Fibroblast of villous mesenchyme (primary cell): ENCODE data around the gene RAB8B. TPM values are rescaled to one million over a fixed set of nuclear protein-coding genes. Genes with fewer than 3 reads are reported as not detected.

ENCODE experiments used
- DNase-seq: peaks from one replicate; pipeline ENCODE4 v3.0.0-alpha.2; 2010; ENCODE audit warnings: low read depth
- H3K4me3 ChIP-seq: 2 replicates; pipeline ENCODE4 v1.5.1; 2011; ENCODE audit warnings: low read depth, mild to moderate bottlenecking, low read length
- total RNA-seq: library from RNA; depleted of rRNA; stranded (reverse); fragments of >200 nt; gene quantifications from 2 replicates; pipeline ENCODE4 v1.2.3, GENCODE V29; 2012
- TF ChIP-seq, protein P1 (sequence below): IDR thresholded peaks from 2 replicates; pipeline ENCODE4 v1.5.1; 2012; ENCODE audit warnings: low read depth, mild to moderate bottlenecking, low read length; ENCODE audit not compliant: insufficient read depth

The RAB8B gene
- total RNA-seq, 1 donor = 97.2 TPM

GRCh38 chr15:63225381-63225780, 36.0 kb downstream of the RAB8B start:
- H3K4me3 ChIP-seq = no peak overlapping the region
- DNase-seq = no peak
- TF ChIP-seq, protein P1, sequence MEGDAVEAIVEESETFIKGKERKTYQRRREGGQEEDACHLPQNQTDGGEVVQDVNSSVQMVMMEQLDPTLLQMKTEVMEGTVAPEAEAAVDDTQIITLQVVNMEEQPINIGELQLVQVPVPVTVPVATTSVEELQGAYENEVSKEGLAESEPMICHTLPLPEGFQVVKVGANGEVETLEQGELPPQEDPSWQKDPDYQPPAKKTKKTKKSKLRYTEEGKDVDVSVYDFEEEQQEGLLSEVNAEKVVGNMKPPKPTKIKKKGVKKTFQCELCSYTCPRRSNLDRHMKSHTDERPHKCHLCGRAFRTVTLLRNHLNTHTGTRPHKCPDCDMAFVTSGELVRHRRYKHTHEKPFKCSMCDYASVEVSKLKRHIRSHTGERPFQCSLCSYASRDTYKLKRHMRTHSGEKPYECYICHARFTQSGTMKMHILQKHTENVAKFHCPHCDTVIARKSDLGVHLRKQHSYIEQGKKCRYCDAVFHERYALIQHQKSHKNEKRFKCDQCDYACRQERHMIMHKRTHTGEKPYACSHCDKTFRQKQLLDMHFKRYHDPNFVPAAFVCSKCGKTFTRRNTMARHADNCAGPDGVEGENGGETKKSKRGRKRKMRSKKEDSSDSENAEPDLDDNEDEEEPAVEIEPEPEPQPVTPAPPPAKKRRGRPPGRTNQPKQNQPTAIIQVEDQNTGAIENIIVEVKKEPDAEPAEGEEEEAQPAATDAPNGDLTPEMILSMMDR = no peak

DNA sequence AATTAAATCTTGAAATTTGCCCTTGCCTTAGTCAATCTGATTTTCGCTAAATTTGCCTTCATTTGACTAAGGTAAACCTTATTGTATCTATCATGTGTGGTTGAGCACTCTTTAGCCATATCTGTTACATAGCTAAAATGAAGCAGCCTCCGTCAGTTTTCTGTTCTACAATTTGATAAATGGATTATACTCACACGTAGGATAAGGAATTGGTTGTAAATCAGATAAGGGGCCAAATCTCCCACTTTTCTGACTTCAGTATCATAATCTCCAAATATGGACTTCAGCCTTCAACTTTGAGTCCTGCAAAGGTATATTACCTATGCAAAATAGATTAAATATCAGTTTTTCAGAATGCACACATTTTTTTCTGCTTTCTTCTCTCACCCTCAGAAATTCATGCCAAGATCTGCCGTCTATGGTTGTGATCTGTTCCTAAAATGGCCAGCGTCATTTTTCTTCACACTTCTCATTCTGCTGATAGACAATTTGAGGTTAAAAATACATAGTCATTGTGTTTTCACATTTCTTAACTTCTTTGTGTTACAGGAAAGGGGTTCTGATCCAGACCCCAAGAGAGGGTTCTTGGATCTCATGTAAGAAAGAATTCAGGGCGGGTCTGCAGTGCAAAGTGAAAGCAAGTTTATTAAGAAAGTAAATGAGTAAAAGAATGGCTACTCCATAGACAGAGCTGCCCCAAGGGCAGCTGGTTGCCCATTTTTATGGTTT, 36.9 kb downstream of the RAB8B start:
- TF ChIP-seq, protein P1 = no peak
- no peak for DNase-seq
- no peak overlapping the region for H3K4me3 ChIP-seq

DNA sequence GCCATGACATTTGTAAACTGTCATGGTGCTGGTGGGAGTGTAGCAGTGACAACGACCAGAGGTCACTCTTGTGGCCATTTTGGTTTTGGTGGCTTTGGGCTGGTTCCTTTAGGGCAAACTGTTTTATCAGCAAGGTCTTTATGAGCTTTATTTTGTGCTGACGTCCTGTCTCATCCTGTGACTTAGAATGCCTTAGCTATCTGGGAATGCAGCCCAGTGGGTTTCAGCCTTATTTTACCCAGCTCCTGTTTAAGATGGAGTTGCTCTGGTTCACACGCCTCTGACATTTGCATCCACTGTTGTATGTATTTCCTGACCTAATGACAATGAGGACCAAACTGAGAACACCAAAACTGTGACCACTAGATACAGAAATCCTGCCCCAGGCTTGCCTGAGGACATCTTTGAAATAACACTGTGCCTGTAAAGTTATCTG, 37.6 kb downstream of the RAB8B start:
- H3K4me3 ChIP-seq = no peak overlapping the region
- DNase-seq = peak; percentile 44
- TF ChIP-seq, protein P1 = no peak

DNA sequence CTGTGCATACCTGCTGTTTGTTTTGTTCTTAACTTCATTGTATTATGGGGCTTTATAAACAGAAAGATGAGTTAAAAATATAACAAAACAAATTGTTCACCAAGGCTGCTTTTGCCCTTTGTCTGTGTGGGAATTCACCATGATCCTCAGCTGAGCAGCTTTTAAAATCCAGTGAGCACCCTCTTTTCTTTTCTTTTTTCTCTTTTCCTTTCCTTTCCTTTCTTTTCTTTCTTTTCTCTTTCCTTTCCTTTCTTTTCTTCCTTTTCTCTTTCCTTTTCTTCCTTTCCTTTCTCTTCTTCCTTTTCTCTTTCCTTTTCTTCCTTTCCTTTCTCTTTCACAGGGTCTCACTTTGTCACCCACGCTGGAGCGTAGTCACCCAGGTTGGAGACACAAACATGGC, 38.3 kb downstream of the RAB8B start:
- DNase-seq = no peak
- TF ChIP-seq, protein P1 = no peak
- H3K4me3 ChIP-seq = no peak overlapping the region

DNA sequence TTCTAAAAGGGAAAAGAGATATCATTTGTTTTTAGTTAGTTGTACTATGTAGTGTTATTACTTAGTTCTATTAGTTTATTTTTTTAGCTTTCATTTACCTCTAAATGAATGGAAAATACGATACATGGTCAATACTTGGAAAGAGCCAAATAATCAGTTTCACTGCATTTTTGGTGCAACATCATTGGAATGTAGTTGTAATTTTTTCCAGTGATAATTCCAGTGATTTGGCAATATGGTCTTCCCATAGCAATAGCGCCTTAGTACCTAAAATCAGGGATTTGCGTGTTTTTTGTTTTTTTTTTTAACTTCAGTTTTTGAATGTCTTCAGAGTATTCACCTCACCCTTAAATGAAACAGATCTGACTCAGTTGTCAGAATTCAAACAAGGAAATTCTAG, 41.8 kb downstream of the RAB8B start:
- TF ChIP-seq, protein P1 = no peak
- H3K4me3 ChIP-seq = no peak overlapping the region
- DNase-seq = no peak

GRCh38 chr15:63231706-63232105, 42.3 kb downstream of the RAB8B start:
- no peak overlapping the region for H3K4me3 ChIP-seq
- TF ChIP-seq, protein P1 = no peak
- peak; percentile 58 for DNase-seq

GRCh38 chr15:63232405-63232804, 43.0 kb downstream of the RAB8B start:
- TF ChIP-seq, protein P1 = no peak
- DNase-seq = no peak
- H3K4me3 ChIP-seq = no peak overlapping the region
